Astrocyte (in vitro differentiated cells and primary cell): ENCODE results near the gene BICDL1.

Source experiments
- CTCF ChIP-seq: IDR thresholded peaks from 2 replicates; pipeline ENCODE4 v1.5.1; 2011; ENCODE audit warnings: low read depth, mild to moderate bottlenecking, inconsistent platforms, low read length, moderate library complexity; ENCODE audit not compliant: insufficient read depth
- EZH2 ChIP-seq: IDR thresholded peaks from 2 replicates; pipeline ENCODE4 v1.6.1; 2012; ENCODE audit warnings: mild to moderate bottlenecking, low read length, inconsistent platforms; ENCODE audit not compliant: insufficient read depth

GRCh38 chr12:120090626-120091295 lies 101.7 kb downstream of the BICDL1 start:
- TF ChIP-seq CTCF (no peak), EZH2 (no peak)
